ENCODE results near the gene EPN1. TPM values are rescaled to one million over a fixed set of nuclear protein-coding genes. Genes with fewer than 3 reads are reported as not detected.

The EPN1 gene
- total RNA-seq, 2 donors from 2014 or later = 179 to 187 TPM

- H3K27ac ChIP-seq = peak overlapping the region; percentile 94 to 97
- peaks cover 0 to 48% of the 10 kb centered on the region in 2 donors for H3K4me1 ChIP-seq
- no peaks in the 10 kb centered on the region for H3K36me3 ChIP-seq
- peak overlapping the region; percentile 86 to 87 for H3K4me3 ChIP-seq
- H3K9me3 ChIP-seq = no peaks in the 10 kb centered on the region
- TF ChIP-seq CTCF (IDR thresholded peaks at IDR 0.05) = no peak
- no peak for DNase-seq (ENCODE audit: low spot score)
- no peaks in the 10 kb centered on the region for H3K27me3 ChIP-seq
These were observed 39.1 kb upstream of the EPN1 start for GRCh38 chr19:55635856-55636440.

DNA sequence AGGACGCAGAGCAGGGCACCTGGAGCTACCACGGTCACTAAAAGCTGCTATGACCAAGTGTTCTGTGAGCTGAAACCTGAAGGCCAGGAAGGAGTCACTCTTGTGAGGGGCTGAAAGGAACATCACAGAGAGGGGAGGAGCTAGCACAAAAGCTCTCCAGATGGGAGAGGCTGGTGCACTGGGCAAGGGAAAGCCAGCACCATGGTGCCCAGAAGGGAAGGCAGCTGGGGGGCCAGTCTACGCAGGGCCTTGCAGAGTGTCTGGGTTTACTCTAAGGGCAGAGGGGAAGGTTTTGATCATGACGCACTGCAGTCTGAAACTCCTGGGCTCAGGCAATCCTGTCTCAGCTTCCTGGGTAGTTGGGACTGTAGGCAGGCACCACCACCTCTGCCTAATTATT is 38.3 kb upstream of the EPN1 start:
- no peak for DNase-seq (ENCODE audit: low spot score)
- no peak for TF ChIP-seq CTCF (IDR thresholded peaks at IDR 0.05)
- no peak overlapping the region for H3K4me3 ChIP-seq
- H3K27ac ChIP-seq = no peak overlapping the region
- peaks cover 0 to 52% of the 10 kb centered on the region in 2 donors for H3K4me1 ChIP-seq
- H3K36me3 ChIP-seq = no peaks in the 10 kb centered on the region
- no peaks in the 10 kb centered on the region for H3K9me3 ChIP-seq
- H3K27me3 ChIP-seq = no peaks in the 10 kb centered on the region

GRCh38 chr19:55637534-55637933 is 37.5 kb upstream of the EPN1 start:
- Histone ChIP-seq H3K4me1 (peaks cover 0 to 61% of the 10 kb centered on the region in 2 donors), H3K9me3 (no peaks in the 10 kb centered on the region), H3K27ac (no peak overlapping the region), H3K36me3 (no peaks in the 10 kb centered on the region), H3K27me3 (no peaks in the 10 kb centered on the region), H3K4me3 (no peak overlapping the region)
- DNase-seq (ENCODE audit: low spot score) = no peak
- no peak for TF ChIP-seq CTCF (IDR thresholded peaks at IDR 0.05)

- H3K4me3 ChIP-seq = no peak overlapping the region
- DNase-seq (ENCODE audit: low spot score) = no peak
- H3K27ac ChIP-seq = no peak overlapping the region
- peaks cover 0 to 70% of the 10 kb centered on the region in 2 donors for H3K4me1 ChIP-seq
- H3K36me3 ChIP-seq = no peaks in the 10 kb centered on the region
- no peaks in the 10 kb centered on the region for H3K9me3 ChIP-seq
- H3K27me3 ChIP-seq = no peaks in the 10 kb centered on the region
- peak in 1 of 2 donors; percentile 29 for TF ChIP-seq CTCF (IDR thresholded peaks at IDR 0.05)
These were observed 36.1 kb upstream of the EPN1 start for GRCh38 chr19:55638864-55639359.

GRCh38 chr19:55640043-55640576 is 34.9 kb upstream of the EPN1 start:
- Histone ChIP-seq H3K27ac (peak overlapping the region; percentile 94 to 97), H3K4me3 (peak overlapping the region; percentile 85 to 97), H3K4me1 (peaks cover 0 to 78% of the 10 kb centered on the region in 2 donors), H3K36me3 (peaks cover 4% of the 10 kb centered on the region), H3K9me3 (no peaks in the 10 kb centered on the region), H3K27me3 (no peaks in the 10 kb centered on the region)
- no peak for DNase-seq (ENCODE audit: low spot score)
- TF ChIP-seq CTCF (IDR thresholded peaks at IDR 0.05) = peak in 1 of 2 donors; percentile 66
